HepG2 (cell line): ENCODE results near the gene SRSF2. TPM values are rescaled to one million over a fixed set of nuclear protein-coding genes. Genes with fewer than 3 reads are reported as not detected.

Source experiments
- ATAC-seq: fragments of 200-7000 bp; cut with Tn5 transposase; 3 replicates; pipeline ENCODE4 v1.9.1; 2020; ENCODE audit warnings: mild to moderate bottlenecking, moderate library complexity
- BruUV-seq: library from RNA; stranded (reverse); fragments of 400-500 nt; replicated peaks from 2 replicates; lab custom pipeline; 2021; lab: Mats Ljungman, UMichigan
- CTCF ChIA-PET: fragments of 300-600 bp; formaldehyde crosslinking; extraction: SDS; loops from one replicate; lab custom pipeline; 2021; ENCODE audit warnings: low total read pairs, inconsistent platforms, low intra/inter-chr PET ratio; lab: Yijun Ruan, JAX
- POLR2A ChIA-PET: fragments of 350-600 bp; sonication (Branson Sonifier 250); formaldehyde crosslinking; loops from one replicate; lab custom pipeline; 2020; ENCODE audit warnings: antibody characterized with exemption, inconsistent platforms; lab: Yijun Ruan, JAX
- DNase-seq: peaks from one replicate; pipeline ENCODE4 v3.0.0-alpha.2; 2015; ENCODE audit warnings: low spot score
- FAIRE-seq: peaks from 3 replicates; lab custom pipeline; 2011; peaks lifted over from hg19 to GRCh38; lab: Jason Lieb, UNC
- H2AFZ ChIP-seq: one replicate; pipeline ENCODE4 v1.6.1; 2011; ENCODE audit warnings: low read length, inconsistent platforms
- H3K27ac ChIP-seq: fragments of 300-600 bp; 3 replicates; pipeline ENCODE4 v1.8.0; 2011; ENCODE audit warnings: mixed run types, mild to moderate bottlenecking, mixed read lengths, low read length, inconsistent platforms; ENCODE audit not compliant: insufficient read depth; ENCODE audit errors: extremely low read length
- H3K27me3 ChIP-seq, 2 experiments: fragments of 200-600 bp in 1 of 2; 2 replicates in 1 of 2; 3 replicates in 1 of 2; pipeline versions ENCODE4 v1.6.0 to v1.8.0; 2011; ENCODE audit warnings: low read length in 2 of 2, mild to moderate bottlenecking in 2 of 2, moderate library complexity in 2 of 2, inconsistent platforms in 1 of 2; ENCODE audit not compliant: insufficient read depth in 2 of 2, control insufficient read depth in 1 of 2
- H3K36me3 ChIP-seq, 2 experiments: fragments of 200-600 bp in 1 of 2; replicated peaks in 1 of 2; 2 replicates in 1 of 2; 3 replicates in 1 of 2; pipeline versions ENCODE4 v1.5.1 to v1.8.0; 2011; ENCODE audit warnings: low read length in 2 of 2, inconsistent platforms in 1 of 2; ENCODE audit not compliant: insufficient read depth in 2 of 2, control insufficient read depth in 1 of 2
- H3K4me1 ChIP-seq: 2 replicates; pipeline ENCODE4 v1.5.1; 2012; ENCODE audit warnings: low read length, inconsistent platforms; ENCODE audit not compliant: insufficient read depth
- H3K4me2 ChIP-seq: 2 replicates; pipeline ENCODE4 v1.6.0; 2011; ENCODE audit warnings: low read depth, low read length, inconsistent platforms
- H3K4me3 ChIP-seq, 3 experiments: fragments of 200-600 bp in 1 of 3; sonication (generic), shearing (Covaris generic) in 1 of 3; replicated peaks in 1 of 3; 2 replicates each; pipeline ENCODE4 v1.5.1; 2011 to 2016; ENCODE audit warnings: low read length in 3 of 3, inconsistent platforms in 2 of 3, low read depth in 2 of 3, mild to moderate bottlenecking in 2 of 3, control low read depth in 1 of 3, mixed read lengths in 1 of 3; ENCODE audit not compliant: insufficient read depth in 1 of 3
- H3K79me2 ChIP-seq: one replicate; pipeline ENCODE4 v1.6.1; 2011; ENCODE audit warnings: low read length, inconsistent platforms; ENCODE audit not compliant: insufficient read depth
- H3K9ac ChIP-seq: 2 replicates; pipeline ENCODE4 v1.6.0; 2011; ENCODE audit warnings: mild to moderate bottlenecking, low read depth, low read length, inconsistent platforms; ENCODE audit not compliant: insufficient read depth
- H3K9me3 ChIP-seq: 2 replicates; pipeline ENCODE4 v1.5.1; 2012; ENCODE audit warnings: mild to moderate bottlenecking, low read length
- H4K20me1 ChIP-seq: 2 replicates; pipeline ENCODE4 v1.6.0; 2011; ENCODE audit warnings: inconsistent platforms, mild to moderate bottlenecking, low read length, moderate library complexity; ENCODE audit not compliant: insufficient read depth
- GATA4 ChIP-seq: sonication (generic); IDR thresholded peaks from 2 replicates; pipeline ENCODE4 v1.6.1; 2016; ENCODE audit warnings: antibody characterized with exemption, low read depth, borderline replicate concordance
- HDAC1 ChIP-seq: sonication (generic); formaldehyde crosslinking; IDR thresholded peaks from 2 replicates; pipeline ENCODE4 v1.5.1; 2020; ENCODE audit warnings: mild to moderate bottlenecking, missing genetic modification reagents
- KMT2A ChIP-seq: sonication (generic); formaldehyde crosslinking; IDR thresholded peaks from 2 replicates; pipeline ENCODE4 v1.4.0; 2020; ENCODE audit warnings: missing genetic modification reagents
- NAIF1 ChIP-seq: sonication (generic); formaldehyde crosslinking; IDR thresholded peaks from 2 replicates; pipeline ENCODE4 v1.5.0; 2020; ENCODE audit warnings: mild to moderate bottlenecking, missing genetic modification reagents, borderline replicate concordance
- NFIC ChIP-seq: IDR thresholded peaks from 2 replicates; pipeline ENCODE4 v1.6.1; 2012; ENCODE audit warnings: mild to moderate bottlenecking, low read length, inconsistent platforms
- POLR2A ChIP-seq, 2 experiments: IDR thresholded peaks; 2 replicates each; pipeline ENCODE4 v1.6.1; 2011; ENCODE audit warnings: low read depth in 2 of 2, low read length in 2 of 2, mild to moderate bottlenecking in 1 of 2, moderate library complexity in 1 of 2; ENCODE audit not compliant: insufficient read depth in 1 of 2
- POLR2AphosphoS5 ChIP-seq: IDR thresholded peaks from 2 replicates; pipeline ENCODE4 v1.6.1; 2012; ENCODE audit warnings: low read depth, low read length
- RBM22 ChIP-seq: fragments of 200-400 bp; formaldehyde crosslinking; optimal IDR thresholded peaks from 2 replicates; pipeline ENCODE3; 2017; ENCODE audit warnings: mild to moderate bottlenecking, low read length, moderate library complexity
- SIN3A ChIP-seq: IDR thresholded peaks from 2 replicates; pipeline ENCODE4 v1.6.1; 2011; ENCODE audit warnings: low read depth, mild to moderate bottlenecking, control low read depth, low read length, borderline replicate concordance
- SKIL ChIP-seq: sonication (generic); formaldehyde crosslinking; IDR thresholded peaks from 2 replicates; pipeline ENCODE4 v1.8.0; 2022; ENCODE audit warnings: missing genetic modification reagents, mild to moderate bottlenecking, moderate library complexity, borderline replicate concordance
- SRY ChIP-seq: sonication (generic); formaldehyde crosslinking; IDR thresholded peaks from 2 replicates; pipeline ENCODE4 v1.8.0; 2022; ENCODE audit warnings: mild to moderate bottlenecking, missing genetic modification reagents
- ZBTB25 ChIP-seq: IDR thresholded peaks from 2 replicates; pipeline ENCODE4 v1.6.1; 2018; ENCODE audit warnings: missing genetic modification reagents
- ZBTB44 ChIP-seq: sonication (generic); formaldehyde crosslinking; IDR thresholded peaks from 2 replicates; pipeline ENCODE4 v1.4.0; 2020; ENCODE audit warnings: missing genetic modification reagents
- ZNF749 ChIP-seq: sonication (generic); formaldehyde crosslinking; IDR thresholded peaks from 2 replicates; pipeline ENCODE4 v1.8.0; 2022; ENCODE audit warnings: mild to moderate bottlenecking, missing genetic modification reagents, moderate library complexity, borderline replicate concordance
- ZNF816 ChIP-seq: sonication (generic); formaldehyde crosslinking; IDR thresholded peaks from 2 replicates; pipeline ENCODE4 v1.8.0; 2022; ENCODE audit warnings: missing genetic modification reagents, mild to moderate bottlenecking, borderline replicate concordance
- ZSCAN22 ChIP-seq: sonication (generic); formaldehyde crosslinking; IDR thresholded peaks from 2 replicates; pipeline ENCODE4 v1.4.0; 2020; ENCODE audit warnings: mild to moderate bottlenecking, missing genetic modification reagents
- WGBS: methylation state at CpG from one replicate; pipeline ENCODE4 v1.1.6; 2017; ENCODE audit warnings: low lambda C conversion rate; 5-methylcytosine and 5-hydroxymethylcytosine counted together
- in situ Hi-C: cut with HindIII; loops from 2 replicates; pipeline ENCODE4 v1.10.0; 2017; ENCODE audit warnings: low pct_unique_long_range_greater_than_20kb; ENCODE audit not compliant: extremely low pct_ligation_motif_present
- intact Hi-C: fragments of 100-400 bp; cut with micrococcal nuclease; formaldehyde crosslinking; loops from one replicate; pipeline ENCODE4 v1.10.0; 2022; ENCODE audit not compliant: unreplicated experiment
- polyA plus RNA-seq, 8 experiments: library from polyadenylated mRNA; depleted of rRNA in 3 of 8; stranded (reverse) in 7 of 8; unstranded in 1 of 8; fragments of >200 nt; fragmentation: Illumina TruSeq in 4 of 8; extraction: Trizol in 4 of 8; gene quantifications; 2 replicates each; pipeline versions ENCODE4 v1.2.1 to v1.2.3, GENCODE V29; 2011 to 2016; ENCODE audit warnings: low read depth in 4 of 8, missing spikeins in 1 of 8, mixed read lengths in 1 of 8; ENCODE audit not compliant: insufficient read depth in 1 of 8
- total RNA-seq, 5 experiments: library from RNA; depleted of rRNA; stranded (reverse); fragments of >200 nt; fragmentation: Illumina TruSeq; extraction: Trizol; gene quantifications; 2 replicates each; pipeline ENCODE4 v1.2.3, GENCODE V29; 2016; ENCODE audit warnings: low read depth in 1 of 5

Gene SRSF2
- total and polyA plus RNA-seq, 2 of the 13 experiments (the other 11 are each of a cell fraction or from before 2014, with no cell fraction given): 306 to 319 TPM

GRCh38 chr17:76734080-76734840 lies 2.9 kb downstream of the SRSF2 start (continued):
- TF ChIP-seq SKIL (no peak), KMT2A (CRISPR knock-in tag) (peak; percentile 12; the same call in 1 of the 2 replicates), SIN3A (peak; percentile 68; the same call in 1 of the 2 replicates), ZNF816 (CRISPR knock-in tag) (0 out of 2 replicates have a peak, but pooled peaks have one; percentile 37), HDAC1 (CRISPR knock-in tag) (peak; percentile 31; the same call in 1 of the 2 replicates)

GRCh38 chr17:76733618-76733957 lies 3.5 kb downstream of the SRSF2 start:
- Histone ChIP-seq H3K9me3 (no peaks in the 10 kb centered on the region), H3K36me3 (peaks cover 12 to 35% of the 10 kb centered on the region in 2 experiments), H3K9ac (no peak overlapping the region), H3K27ac (peak overlapping the region; percentile 96), H3K4me2 (peak overlapping the region; percentile 88), H3K27me3 (peaks cover 0 to 3% of the 10 kb centered on the region in 2 experiments; a peak in 1 of 5 replicates), H3K4me3 (peak overlapping the region in 2 of 3 experiments; percentile 93 to 100; a peak in 2 of 6 replicates), H2AFZ (no peak overlapping the region), H3K79me2 (peaks cover 61% of the 10 kb centered on the region), H3K4me1 (peaks cover 47% of the 10 kb centered on the region), H4K20me1 (peaks cover 35% of the 10 kb centered on the region)
- no TSS peak for BruUV-seq
- ATAC-seq (no peak), DNase-seq (no peak), FAIRE-seq (no peak)
- CTCF ChIA-PET: no interaction called here
- intact Hi-C loops: no loop called here
- in situ Hi-C loops: no loop called here
- POLR2A ChIA-PET: interaction anchor here (1.8 kb wide), 1 partner anchor 15 kb away, joined by 8 read pairs; no protein-coding TSS in a partner anchor
- WGBS: 96% methylated on average over 1 of the region's 1 CpG
- TF ChIP-seq POLR2AphosphoS5: peak; percentile 45; the same call in 1 of the 2 replicates
- 0 out of 2 replicates have a peak, but pooled peaks have one; percentile 4 for TF ChIP-seq GATA4
- no peak for TF ChIP-seq ZBTB44
- TF ChIP-seq POLR2A (IDR thresholded peaks at IDR 0.05; ENCODE audit: insufficient read depth in 1 of 2, low read depth in 2 of 2, low read length in 2 of 2): peak in 1 of 2 experiments; percentile 62; a peak in 2 of 4 replicates
- no peak for TF ChIP-seq NAIF1
- TF ChIP-seq SRY (CRISPR knock-in tag): no peak
- no peak for TF ChIP-seq ZBTB25
- TF ChIP-seq RBM22: peak; percentile 77
- no peak for TF ChIP-seq ZNF749 (CRISPR knock-in tag)
- no peak for TF ChIP-seq ZSCAN22 (CRISPR knock-in tag)
- 0 out of 2 replicates have a peak, but pooled peaks have one; percentile 38 for TF ChIP-seq NFIC
